ENCODE measurements around the gene PAN2.

PAN2 gene

GRCh38 chr12:56341616-56342015, 7.8 kb upstream of the PAN2 start:
- H3K27ac ChIP-seq (ENCODE audit: poor library complexity, severe bottlenecking), result no peak overlapping the region
- H3K4me3 ChIP-seq (ENCODE audit: severe bottlenecking), result no peak overlapping the region
- DNase-seq (ENCODE audit: low spot score) (no peak), ATAC-seq (ENCODE audit: low read depth) (no peak)
- H3K9me3 ChIP-seq (ENCODE audit: severe bottlenecking), result no peaks in the 10 kb centered on the region
- H3K27me3 ChIP-seq (ENCODE audit: insufficient read depth, poor library complexity, severe bottlenecking), result no peaks in the 10 kb centered on the region
- no peak for TF ChIP-seq CTCF (IDR thresholded peaks at IDR 0.05; ENCODE audit: poor library complexity, severe bottlenecking)
- H3K4me1 ChIP-seq (ENCODE audit: insufficient read depth, poor library complexity, severe bottlenecking), result peaks cover 5% of the 10 kb centered on the region
- H3K36me3 ChIP-seq (ENCODE audit: low read depth), result peaks cover 23% of the 10 kb centered on the region; the same call in 1 of the 2 replicates

- Histone ChIP-seq H3K27ac (ENCODE audit: poor library complexity, severe bottlenecking) (peak overlapping the region; percentile 32), H3K4me3 (ENCODE audit: severe bottlenecking) (no peak overlapping the region), H3K36me3 (ENCODE audit: low read depth) (peaks cover 9% of the 10 kb centered on the region; the same call in 1 of the 2 replicates), H3K4me1 (ENCODE audit: insufficient read depth, poor library complexity, severe bottlenecking) (peaks cover 5% of the 10 kb centered on the region), H3K9me3 (ENCODE audit: severe bottlenecking) (no peaks in the 10 kb centered on the region), H3K27me3 (ENCODE audit: insufficient read depth, poor library complexity, severe bottlenecking) (no peaks in the 10 kb centered on the region)
- DNase-seq (ENCODE audit: low spot score), result no peak
- TF ChIP-seq CTCF (IDR thresholded peaks at IDR 0.05; ENCODE audit: poor library complexity, severe bottlenecking), result no peak
- ATAC-seq (ENCODE audit: low read depth), result no peak
Observed at GRCh38 chr12:56339158-56339422, 5.3 kb upstream of the PAN2 start.

- TF ChIP-seq CTCF (IDR thresholded peaks at IDR 0.05; ENCODE audit: poor library complexity, severe bottlenecking), result no peak
- peaks cover 5% of the 10 kb centered on the region for H3K4me1 ChIP-seq (ENCODE audit: insufficient read depth, poor library complexity, severe bottlenecking)
- peak; percentile 73 for DNase-seq (ENCODE audit: low spot score)
- H3K36me3 ChIP-seq (ENCODE audit: low read depth), result 0 out of 2 replicates have a peak, but pooled peaks cover 4% of the 10 kb centered on the region
- H3K27ac ChIP-seq (ENCODE audit: poor library complexity, severe bottlenecking), result peak within 1 kb of the TSS; percentile 32
- H3K9me3 ChIP-seq (ENCODE audit: severe bottlenecking), result no peaks in the 10 kb centered on the region
- H3K27me3 ChIP-seq (ENCODE audit: insufficient read depth, poor library complexity, severe bottlenecking), result no peaks in the 10 kb centered on the region
- H3K4me3 ChIP-seq (ENCODE audit: severe bottlenecking), result no peak within 1 kb of the TSS
- ATAC-seq (ENCODE audit: low read depth), result peak; percentile 65
Observed at GRCh38 chr12:56338308-56339157, 4.7 kb upstream of the PAN2 start, which contains the start of gene IL23A. Gene IL23A, plus strand, starts transcription at chr12:56338884. Its CDS starts 161 bp downstream, at chr12:56339045.

GRCh38 chr12:56337753-56338251, 4.0 kb upstream of the PAN2 start:
- ATAC-seq (ENCODE audit: low read depth), result no peak
- H3K4me3 ChIP-seq (ENCODE audit: severe bottlenecking), result no peak overlapping the region
- H3K27ac ChIP-seq (ENCODE audit: poor library complexity, severe bottlenecking), result peak overlapping the region; percentile 32
- no peaks in the 10 kb centered on the region for H3K27me3 ChIP-seq (ENCODE audit: insufficient read depth, poor library complexity, severe bottlenecking)
- no peaks in the 10 kb centered on the region for H3K36me3 ChIP-seq (ENCODE audit: low read depth)
- peaks cover 5% of the 10 kb centered on the region for H3K4me1 ChIP-seq (ENCODE audit: insufficient read depth, poor library complexity, severe bottlenecking)
- DNase-seq (ENCODE audit: low spot score), result no peak
- TF ChIP-seq CTCF (IDR thresholded peaks at IDR 0.05; ENCODE audit: poor library complexity, severe bottlenecking), result no peak
- H3K9me3 ChIP-seq (ENCODE audit: severe bottlenecking), result no peaks in the 10 kb centered on the region

Data from RWPE2 (cell line).